Activated CD8-positive, alpha-beta T cell treated with anti-CD3 and anti-CD28 coated beads for 36 hours (primary cell): ENCODE results near the gene UPF1. TPM values are rescaled to one million over a fixed set of nuclear protein-coding genes. Genes with fewer than 3 reads are reported as not detected.
A peak's percentile ranks its signal among the peaks of the same experiment; 100 is the strongest.
"Not testable (repeated sequence)": the region's sequence is repeated elsewhere in the genome, so short reads cannot be mapped to it uniquely, and the experiment has no call there.

Experiments used
- ATAC-seq: fragments of 200-7000 bp; cut with Tn5 transposase; one replicate; pipeline ENCODE4 v1.10.0; 2021; ENCODE audit warnings: mild to moderate bottlenecking, moderate library complexity
- CTCF ChIA-PET: fragments of 350-600 bp; sonication (Branson Sonifier 250); formaldehyde crosslinking; loops from one replicate; lab custom pipeline; 2021; ENCODE audit warnings: antibody characterized with exemption; lab: Charles Lee
- POLR2A ChIA-PET: fragments of 350-600 bp; sonication (Branson Sonifier 250); formaldehyde crosslinking; loops from one replicate; lab custom pipeline; 2021; ENCODE audit warnings: antibody characterized with exemption; lab: Charles Lee
- DNase-seq: peaks from one replicate; pipeline ENCODE4 v3.0.0-alpha.2; 2020
- H3K27ac Mint-ChIP-seq: one replicate; pipeline ENCODE4 v1.8.0; 2021; ENCODE audit warnings: mild to moderate bottlenecking, mixed read lengths
- H3K27me3 Mint-ChIP-seq: one replicate; pipeline ENCODE4 v1.8.0; 2021; ENCODE audit warnings: mixed read lengths
- H3K36me3 Mint-ChIP-seq: one replicate; pipeline ENCODE4 v1.8.0; 2021; ENCODE audit warnings: low read depth, mixed read lengths
- H3K4me1 Mint-ChIP-seq: one replicate; pipeline ENCODE4 v1.8.0; 2021; ENCODE audit warnings: low read depth, mixed read lengths
- H3K4me3 Mint-ChIP-seq: one replicate; pipeline ENCODE4 v1.8.0; 2021; ENCODE audit warnings: mild to moderate bottlenecking, moderate library complexity, mixed read lengths
- H3K9me3 Mint-ChIP-seq: one replicate; pipeline ENCODE4 v1.8.0; 2021; ENCODE audit warnings: mixed read lengths
- CTCF ChIP-seq: fragments of 200-600 bp; IDR thresholded peaks from one replicate; pipeline ENCODE4 v1.8.0; 2022; ENCODE audit warnings: antibody characterized with exemption, mild to moderate bottlenecking
- intact Hi-C: fragments of 100-400 bp; cut with micrococcal nuclease; formaldehyde crosslinking; loops from one replicate; pipeline ENCODE4 v1.10.0; 2022
- total RNA-seq, 2 experiments: library from RNA; stranded (reverse); gene quantifications; one replicate each; pipeline ENCODE4 v1.2.3, GENCODE V29; 2021

Gene UPF1
- total RNA-seq, 2 experiments from 2014 or later: 75.9 to 87.6 TPM

GRCh38 chr19:18900700-18901481, 69.1 kb downstream of the UPF1 start:
- H3K27me3 Mint-ChIP-seq: peaks cover 12% of the 10 kb centered on the region
- H3K4me3 Mint-ChIP-seq: no peak overlapping the region
- CTCF ChIA-PET: no interaction called here

GRCh38 chr19:18901491-18901890, 69.7 kb downstream of the UPF1 start:
- DNase-seq: no peak
- POLR2A ChIA-PET: no interaction called here
- no peak for TF ChIP-seq CTCF
- intact Hi-C loops: no loop called here
- H3K36me3 Mint-ChIP-seq: peaks cover 20% of the 10 kb centered on the region
- H3K4me3 Mint-ChIP-seq: no peak overlapping the region
- H3K27ac Mint-ChIP-seq: no peak overlapping the region
- H3K4me1 Mint-ChIP-seq: peaks cover under 1% of the 10 kb centered on the region
- CTCF ChIA-PET: no interaction called here
- peaks cover 10% of the 10 kb centered on the region for H3K27me3 Mint-ChIP-seq
- no peaks in the 10 kb centered on the region for H3K9me3 Mint-ChIP-seq
- no peak for ATAC-seq

More at GRCh38 chr19:18900700-18901481, 69.1 kb downstream of the UPF1 start:
- intact Hi-C loops: no loop called here
- no peak for TF ChIP-seq CTCF
- DNase-seq (peak; percentile 12), ATAC-seq (no peak)
- Mint-ChIP-seq H3K4me1 (peaks cover 2% of the 10 kb centered on the region), H3K36me3 (peaks cover 20% of the 10 kb centered on the region), H3K27ac (no peak overlapping the region), H3K9me3 (no peaks in the 10 kb centered on the region)
- POLR2A ChIA-PET: no interaction called here

GRCh38 chr19:18902519-18902918, 70.8 kb downstream of the UPF1 start:
- H3K4me3 Mint-ChIP-seq, CTCF ChIA-PET, ATAC-seq, intact Hi-C loops, H3K27me3 Mint-ChIP-seq, H3K4me1 Mint-ChIP-seq, H3K27ac Mint-ChIP-seq, DNase-seq, H3K9me3 Mint-ChIP-seq: not testable (repeated sequence)
- peaks cover 20% of the 10 kb centered on the region for H3K36me3 Mint-ChIP-seq
- POLR2A ChIA-PET: interaction anchor here (2.8 kb wide), 1 partner anchor 17 kb away, joined by 10 read pairs; the partner anchor contains the start of genes COPE and DDX49

- Mint-ChIP-seq H3K4me3 (no peak overlapping the region), H3K4me1 (no peaks in the 10 kb centered on the region), H3K27ac (no peak overlapping the region), H3K9me3 (no peaks in the 10 kb centered on the region), H3K27me3 (no peaks in the 10 kb centered on the region), H3K36me3 (peaks cover 20% of the 10 kb centered on the region)
- no peak for DNase-seq
- CTCF ChIA-PET: no interaction called here
- no peak for TF ChIP-seq CTCF
- POLR2A ChIA-PET: interaction anchor here (2.8 kb wide), 1 partner anchor 16 kb away, joined by 10 read pairs; the partner anchor contains the start of genes COPE and DDX49
- intact Hi-C loops: no loop called here
- no peak for ATAC-seq
These were observed 71.6 kb downstream of the UPF1 start for GRCh38 chr19:18903156-18904037.

GRCh38 chr19:18904334-18905057, 72.7 kb downstream of the UPF1 start:
- no peak for DNase-seq

More at GRCh38 chr19:18904334-18905057, 72.7 kb downstream of the UPF1 start:
- ChIA-PET POLR2A (interaction anchor here (2.8 kb wide), 1 partner anchor 15 kb away, joined by 10 read pairs; the partner anchor contains the start of genes COPE and DDX49), CTCF (no interaction called here)
- TF ChIP-seq CTCF: no peak
- Mint-ChIP-seq H3K36me3 (peaks cover 20% of the 10 kb centered on the region), H3K27me3 (no peaks in the 10 kb centered on the region), H3K4me3 (no peak overlapping the region), H3K27ac (no peak overlapping the region), H3K9me3 (no peaks in the 10 kb centered on the region), H3K4me1 (no peaks in the 10 kb centered on the region)
- intact Hi-C loops: no loop called here
- ATAC-seq: no peak
